HepG2 (cell line): ENCODE data around the gene PIH1D2. TPM values are rescaled to one million over a fixed set of nuclear protein-coding genes. Genes with fewer than 3 reads are reported as not detected.

Experiments used
- CREM ChIP-seq, 2 experiments: sonication (generic) in 1 of 2; formaldehyde crosslinking in 1 of 2; IDR thresholded peaks; 2 replicates each; pipeline versions ENCODE4 v1.4.0 to v1.6.1; 2016 to 2020; ENCODE audit warnings: antibody characterized with exemption in 1 of 2, mild to moderate bottlenecking in 1 of 2, missing genetic modification reagents in 1 of 2
- DRAP1 ChIP-seq: IDR thresholded peaks from 2 replicates; pipeline ENCODE4 v1.6.1; 2016; ENCODE audit warnings: missing genetic modification reagents, missing compliant biosample characterization
- ELF1 ChIP-seq: sonication (generic); formaldehyde crosslinking; IDR thresholded peaks from 2 replicates; pipeline ENCODE4 v1.4.0; 2020; ENCODE audit warnings: missing genetic modification reagents
- FOXK1 ChIP-seq: sonication (generic); formaldehyde crosslinking; IDR thresholded peaks from 2 replicates; pipeline ENCODE4 v1.4.0; 2020; ENCODE audit warnings: low read depth, missing genetic modification reagents, borderline replicate concordance
- FOXP1 ChIP-seq, 2 experiments: fragments of 450-650 bp in 1 of 2; IDR thresholded peaks; 2 replicates each; pipeline ENCODE4 v1.6.1; 2017 to 2018; ENCODE audit warnings: antibody characterized with exemption in 1 of 2
- GATAD1 ChIP-seq: IDR thresholded peaks from 2 replicates; pipeline ENCODE4 v1.6.1; 2016; ENCODE audit warnings: missing genetic modification reagents, missing compliant biosample characterization
- HNRNPK ChIP-seq: fragments of 200-400 bp; formaldehyde crosslinking; IDR thresholded peaks from 2 replicates; pipeline ENCODE4 v1.6.1; 2018; ENCODE audit warnings: low read length, low read depth, moderate library complexity, mild to moderate bottlenecking; ENCODE audit not compliant: poor library complexity, severe bottlenecking
- MED1 ChIP-seq: sonication (generic); formaldehyde crosslinking; IDR thresholded peaks from 2 replicates; pipeline ENCODE4 v1.4.0; 2020; ENCODE audit warnings: missing genetic modification reagents
- POGZ ChIP-seq: sonication (generic); formaldehyde crosslinking; IDR thresholded peaks from 2 replicates; pipeline ENCODE4 v1.4.0; 2020; ENCODE audit warnings: mild to moderate bottlenecking, missing genetic modification reagents
- RBFOX2 ChIP-seq: fragments of 200-400 bp; formaldehyde crosslinking; IDR thresholded peaks from 2 replicates; pipeline ENCODE4 v1.6.1; 2017; ENCODE audit warnings: low read depth, mild to moderate bottlenecking, low read length
- RFX1 ChIP-seq: fragments of 450-650 bp; IDR thresholded peaks from 2 replicates; pipeline ENCODE4 v1.6.1; 2017
- RFX3 ChIP-seq: IDR thresholded peaks from 2 replicates; pipeline ENCODE4 v1.6.1; 2016; ENCODE audit warnings: missing biosample characterization, missing genetic modification reagents
- TFDP2 ChIP-seq: sonication (generic); formaldehyde crosslinking; IDR thresholded peaks from 2 replicates; pipeline ENCODE4 v1.4.0; 2020; ENCODE audit warnings: missing genetic modification reagents
- ZNF335 ChIP-seq: sonication (generic); formaldehyde crosslinking; IDR thresholded peaks from 2 replicates; pipeline ENCODE4 v1.4.0; 2020; ENCODE audit warnings: missing genetic modification reagents
- ZNF337 ChIP-seq: sonication (generic); formaldehyde crosslinking; IDR thresholded peaks from 2 replicates; pipeline ENCODE4 v1.5.1; 2020; ENCODE audit warnings: missing genetic modification reagents, low read depth, mild to moderate bottlenecking, borderline replicate concordance
- ZNF530 ChIP-seq: sonication (generic); formaldehyde crosslinking; IDR thresholded peaks from 2 replicates; pipeline ENCODE4 v1.5.0; 2020; ENCODE audit warnings: low read depth, mild to moderate bottlenecking, missing genetic modification reagents
- ZNF543 ChIP-seq: sonication (generic); formaldehyde crosslinking; IDR thresholded peaks from 2 replicates; pipeline ENCODE4 v1.4.0; 2020; ENCODE audit warnings: mild to moderate bottlenecking, missing genetic modification reagents
- ZNF549 ChIP-seq: sonication (generic); formaldehyde crosslinking; IDR thresholded peaks from 2 replicates; pipeline ENCODE4 v1.5.0; 2020; ENCODE audit warnings: missing genetic modification reagents
- ZNF567 ChIP-seq: sonication (generic); formaldehyde crosslinking; IDR thresholded peaks from 2 replicates; pipeline ENCODE4 v1.8.1; 2023; ENCODE audit warnings: mild to moderate bottlenecking, missing genetic modification reagents, borderline replicate concordance
- ZSCAN29 ChIP-seq: sonication (generic); formaldehyde crosslinking; conservative IDR thresholded peaks from 2 replicates; pipeline ENCODE4 v1.4.0; 2020; ENCODE audit warnings: mild to moderate bottlenecking, missing genetic modification reagents
- polyA plus RNA-seq, 8 experiments: library from polyadenylated mRNA; depleted of rRNA in 3 of 8; stranded (reverse) in 7 of 8; unstranded in 1 of 8; fragments of >200 nt; fragmentation: Illumina TruSeq in 4 of 8; extraction: Trizol in 4 of 8; gene quantifications; 2 replicates each; pipeline versions ENCODE4 v1.2.1 to v1.2.3, GENCODE V29; 2011 to 2016; ENCODE audit warnings: low read depth in 4 of 8, missing spikeins in 1 of 8, mixed read lengths in 1 of 8; ENCODE audit not compliant: insufficient read depth in 1 of 8
- total RNA-seq, 5 experiments: library from RNA; depleted of rRNA; stranded (reverse); fragments of >200 nt; fragmentation: Illumina TruSeq; extraction: Trizol; gene quantifications; 2 replicates each; pipeline ENCODE4 v1.2.3, GENCODE V29; 2016; ENCODE audit warnings: low read depth in 1 of 5
- TF ChIP-seq, protein P1 (sequence below): IDR thresholded peaks from 2 replicates; pipeline ENCODE4 v1.6.1; 2016
- TF ChIP-seq, protein P2 (sequence below): sonication (generic); formaldehyde crosslinking; IDR thresholded peaks from 2 replicates; pipeline ENCODE4 v1.4.0; 2020; ENCODE audit warnings: missing genetic modification reagents
- TF ChIP-seq, protein P3 (sequence below): sonication (generic); formaldehyde crosslinking; IDR thresholded peaks from 2 replicates; pipeline ENCODE4 v1.4.0; 2020; ENCODE audit warnings: mild to moderate bottlenecking, missing genetic modification reagents

PIH1D2 gene
- total and polyA plus RNA-seq, 2 of the 13 experiments (the other 11 are each of a cell fraction or from before 2014, with no cell fraction given), result 0.49 to 2.7 TPM

GRCh38 chr11:112024773-112025678, 48.8 kb downstream of the PIH1D2 start, which contains the start of gene DLAT (continued):
- TF ChIP-seq CREM (IDR thresholded peaks at IDR 0.05) (peak; percentile 72), CREM (CRISPR knock-in tag; IDR thresholded peaks at IDR 0.05) (no peak), GATAD1 (CRISPR knock-in tag) (peak; percentile 96), ZNF549 (CRISPR knock-in tag) (no peak), ZNF543 (CRISPR knock-in tag) (peak; percentile 89), RFX1 (no peak), TFDP2 (CRISPR knock-in tag) (peak; percentile 87), DRAP1 (CRISPR knock-in tag) (peak; percentile 79; the same call in 1 of the 2 replicates), FOXP1 (IDR thresholded peaks at IDR 0.05) (no peak), FOXP1 (CRISPR knock-in tag; IDR thresholded peaks at IDR 0.05) (0 out of 2 replicates have a peak, but pooled peaks have one; percentile 38), ZNF337 (CRISPR knock-in tag) (no peak), RBFOX2 (peak; percentile 91), MED1 (CRISPR knock-in tag) (peak; percentile 73), ZSCAN29 (CRISPR knock-in tag) (peak; percentile 86; the same call in 1 of the 2 replicates), HNRNPK (peak; percentile 22), ZNF335 (CRISPR knock-in tag) (0 out of 2 replicates have a peak, but pooled peaks have one; percentile 30), ZNF530 (CRISPR knock-in tag) (no peak), ZNF567 (no peak), POGZ (peak; percentile 74), ELF1 (CRISPR knock-in tag) (peak; percentile 50; the same call in 1 of the 2 replicates), FOXK1 (CRISPR knock-in tag) (0 out of 2 replicates have a peak, but pooled peaks have one; percentile 58), RFX3 (CRISPR knock-in tag) (peak; percentile 48; the same call in 1 of the 2 replicates)
- TF ChIP-seq, protein P1, sequence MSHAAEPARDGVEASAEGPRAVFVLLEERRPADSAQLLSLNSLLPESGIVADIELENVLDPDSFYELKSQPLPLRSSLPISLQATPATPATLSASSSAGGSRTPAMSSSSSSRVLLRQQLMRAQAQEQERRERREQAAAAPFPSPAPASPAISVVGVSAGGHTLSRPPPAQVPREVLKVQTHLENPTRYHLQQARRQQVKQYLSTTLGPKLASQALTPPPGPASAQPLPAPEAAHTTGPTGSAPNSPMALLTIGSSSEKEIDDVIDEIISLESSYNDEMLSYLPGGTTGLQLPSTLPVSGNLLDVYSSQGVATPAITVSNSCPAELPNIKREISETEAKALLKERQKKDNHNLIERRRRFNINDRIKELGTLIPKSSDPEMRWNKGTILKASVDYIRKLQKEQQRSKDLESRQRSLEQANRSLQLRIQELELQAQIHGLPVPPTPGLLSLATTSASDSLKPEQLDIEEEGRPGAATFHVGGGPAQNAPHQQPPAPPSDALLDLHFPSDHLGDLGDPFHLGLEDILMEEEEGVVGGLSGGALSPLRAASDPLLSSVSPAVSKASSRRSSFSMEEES (CRISPR knock-in tag), result peak; percentile 53; the same call in 1 of the 2 replicates
- TF ChIP-seq, protein P2, sequence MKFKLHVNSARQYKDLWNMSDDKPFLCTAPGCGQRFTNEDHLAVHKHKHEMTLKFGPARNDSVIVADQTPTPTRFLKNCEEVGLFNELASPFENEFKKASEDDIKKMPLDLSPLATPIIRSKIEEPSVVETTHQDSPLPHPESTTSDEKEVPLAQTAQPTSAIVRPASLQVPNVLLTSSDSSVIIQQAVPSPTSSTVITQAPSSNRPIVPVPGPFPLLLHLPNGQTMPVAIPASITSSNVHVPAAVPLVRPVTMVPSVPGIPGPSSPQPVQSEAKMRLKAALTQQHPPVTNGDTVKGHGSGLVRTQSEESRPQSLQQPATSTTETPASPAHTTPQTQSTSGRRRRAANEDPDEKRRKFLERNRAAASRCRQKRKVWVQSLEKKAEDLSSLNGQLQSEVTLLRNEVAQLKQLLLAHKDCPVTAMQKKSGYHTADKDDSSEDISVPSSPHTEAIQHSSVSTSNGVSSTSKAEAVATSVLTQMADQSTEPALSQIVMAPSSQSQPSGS (CRISPR knock-in tag), result peak; percentile 79
- TF ChIP-seq, protein P3, sequence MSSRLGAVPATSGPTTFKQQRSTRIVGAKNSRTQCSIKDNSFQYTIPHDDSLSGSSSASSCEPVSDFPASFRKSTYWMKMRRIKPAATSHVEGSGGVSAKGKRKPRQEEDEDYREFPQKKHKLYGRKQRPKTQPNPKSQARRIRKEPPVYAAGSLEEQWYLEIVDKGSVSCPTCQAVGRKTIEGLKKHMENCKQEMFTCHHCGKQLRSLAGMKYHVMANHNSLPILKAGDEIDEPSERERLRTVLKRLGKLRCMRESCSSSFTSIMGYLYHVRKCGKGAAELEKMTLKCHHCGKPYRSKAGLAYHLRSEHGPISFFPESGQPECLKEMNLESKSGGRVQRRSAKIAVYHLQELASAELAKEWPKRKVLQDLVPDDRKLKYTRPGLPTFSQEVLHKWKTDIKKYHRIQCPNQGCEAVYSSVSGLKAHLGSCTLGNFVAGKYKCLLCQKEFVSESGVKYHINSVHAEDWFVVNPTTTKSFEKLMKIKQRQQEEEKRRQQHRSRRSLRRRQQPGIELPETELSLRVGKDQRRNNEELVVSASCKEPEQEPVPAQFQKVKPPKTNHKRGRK, result no peak
